SKM-1 (cell line): ENCODE data around the gene KLHDC4.

ENCODE experiments used
- DNase-seq: peaks from one replicate; lab custom pipeline; 2025; ENCODE audit not compliant: unreplicated experiment; lab: John Stamatoyannopoulos, UW

KLHDC4 gene

DNA sequence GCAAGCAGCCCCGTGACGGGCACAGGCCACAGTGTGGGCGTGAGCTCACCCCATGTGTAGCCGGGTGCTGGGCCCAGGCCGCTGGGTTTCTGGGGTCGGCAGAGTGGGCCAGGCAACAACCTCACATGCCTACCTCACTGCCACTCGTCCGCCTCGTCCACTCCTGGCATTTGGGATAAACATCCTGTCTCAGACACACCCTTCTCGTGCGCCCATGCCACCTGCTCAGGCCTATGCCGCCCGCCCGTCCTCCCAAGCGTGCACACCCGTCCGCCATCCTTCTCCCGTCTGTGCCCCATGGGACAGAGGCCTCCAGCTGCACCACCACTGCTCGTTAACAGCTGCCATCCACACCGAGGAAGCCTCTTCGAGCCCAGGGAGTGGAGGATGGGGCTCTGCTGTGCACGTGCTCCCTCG is 64.3 kb downstream of the KLHDC4 start:
- DNase-seq = no peak

DNA sequence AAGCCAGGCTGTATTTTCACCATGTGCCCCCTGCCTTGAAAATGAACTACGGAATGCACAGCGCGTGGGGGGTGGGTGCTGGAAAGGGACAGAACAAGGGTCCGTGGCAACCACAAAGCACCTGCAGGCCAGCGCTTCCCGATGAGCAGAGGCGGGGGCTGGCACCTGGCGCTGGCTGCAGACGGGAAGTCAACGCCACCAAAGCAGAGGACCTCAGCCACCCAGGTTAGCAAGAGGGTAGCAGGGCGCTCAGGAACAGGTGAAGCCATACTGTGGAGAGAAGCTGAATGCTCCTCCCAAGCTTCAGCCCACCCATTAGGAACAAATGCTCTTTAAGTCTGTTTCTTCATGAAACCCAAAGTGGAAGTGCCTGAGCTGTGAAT is 64.7 kb downstream of the KLHDC4 start:
- DNase-seq = no peak

DNA sequence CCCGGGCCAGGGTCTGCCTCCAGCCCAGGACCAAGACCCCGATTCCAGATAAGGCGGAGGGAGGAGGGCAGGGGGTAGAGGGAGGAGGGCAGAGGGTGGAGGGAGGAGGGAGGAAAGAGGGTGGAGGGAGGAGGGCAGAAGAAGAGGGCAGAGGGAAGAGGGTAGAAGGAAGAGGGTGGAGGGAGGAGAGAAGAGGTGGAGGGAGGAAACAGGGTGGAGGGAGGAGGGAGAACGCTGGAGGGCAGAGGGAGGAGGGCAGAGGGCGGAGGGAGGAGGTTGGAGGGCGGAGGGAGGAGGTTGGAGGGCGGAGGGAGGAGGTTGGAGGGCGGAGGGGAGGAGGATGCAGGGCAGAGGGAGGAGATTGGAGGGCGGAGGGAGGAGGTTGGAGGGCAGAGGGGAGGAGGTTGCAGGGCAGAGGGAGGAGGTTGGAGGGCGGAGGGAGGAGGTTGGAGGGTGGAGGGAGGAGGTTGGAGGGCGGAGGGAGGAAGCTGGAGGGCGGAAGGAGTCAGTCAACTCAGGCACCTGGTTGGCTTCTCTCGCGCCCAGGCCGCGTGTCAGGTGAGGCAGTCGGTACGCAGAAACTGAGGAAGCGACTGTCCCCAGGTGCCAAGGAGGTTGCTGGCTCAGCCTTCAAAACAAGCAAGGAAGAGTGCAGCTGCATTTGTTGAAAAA is 65.2 kb downstream of the KLHDC4 start:
- DNase-seq = no peak

DNA sequence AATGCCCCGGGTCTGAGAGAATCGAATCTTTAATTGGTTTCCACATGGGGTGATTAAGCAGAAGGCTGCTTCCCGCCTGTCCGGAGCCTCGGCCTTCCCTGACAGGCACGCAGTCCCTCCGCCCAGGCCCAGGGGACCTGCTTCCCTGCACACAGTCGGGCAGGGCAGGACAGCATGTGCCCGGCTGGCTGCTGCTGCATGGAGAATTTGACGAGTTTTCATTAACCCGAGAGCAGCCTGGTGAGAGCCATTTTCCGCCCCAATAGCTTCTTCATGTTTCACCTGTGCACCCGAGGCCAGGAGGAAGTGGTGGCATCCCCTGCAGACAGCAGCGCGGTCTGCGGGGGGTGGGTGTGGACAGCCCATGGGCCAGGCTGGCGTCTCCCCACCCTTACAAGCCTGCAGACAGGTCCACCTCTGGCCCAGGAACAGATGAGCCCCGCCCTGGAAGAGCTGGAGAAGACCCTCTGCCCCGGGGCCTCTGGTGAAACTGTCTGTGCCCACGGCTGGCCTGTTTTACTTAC is 67.0 kb downstream of the KLHDC4 start:
- no peak for DNase-seq

DNA sequence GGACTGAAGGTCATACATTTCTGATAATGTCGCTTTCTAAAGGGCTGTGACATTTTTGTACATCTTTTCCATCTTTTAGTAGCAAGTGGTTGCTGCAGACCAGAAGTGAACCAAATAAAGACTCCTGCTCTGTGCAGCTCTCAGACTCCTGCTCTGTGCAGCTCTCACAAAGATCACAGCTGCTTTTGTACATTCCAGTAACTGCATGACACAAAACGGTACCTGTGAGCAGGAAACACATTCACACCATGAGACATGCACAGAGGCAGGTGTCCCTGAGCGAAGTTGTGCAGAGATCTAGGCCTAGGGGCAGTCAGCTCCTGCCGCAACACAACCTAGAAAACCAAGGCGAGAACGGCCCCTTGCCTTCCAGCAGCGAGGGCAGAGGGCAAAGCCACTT is 67.5 kb downstream of the KLHDC4 start:
- DNase-seq = no peak

DNA sequence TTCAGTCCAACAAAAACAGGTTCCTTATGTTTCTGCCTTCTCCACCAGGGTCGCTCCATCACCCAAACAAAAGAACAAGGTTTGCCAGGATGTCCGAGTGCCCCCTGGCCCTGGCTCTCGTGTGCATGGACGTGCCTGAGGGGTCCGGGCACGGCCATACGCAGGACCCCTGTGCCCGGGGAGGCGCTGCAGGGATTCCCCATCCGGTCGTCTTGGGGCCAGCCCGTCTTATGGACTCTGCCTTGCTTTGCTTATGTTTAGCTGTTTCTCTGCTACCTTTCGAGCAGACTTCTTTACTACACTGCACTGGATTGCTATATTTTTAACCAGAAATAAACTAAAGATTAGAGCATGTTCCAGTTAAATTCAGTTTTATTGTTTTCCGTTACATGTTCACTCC is 68.0 kb downstream of the KLHDC4 start:
- no peak for DNase-seq

DNA sequence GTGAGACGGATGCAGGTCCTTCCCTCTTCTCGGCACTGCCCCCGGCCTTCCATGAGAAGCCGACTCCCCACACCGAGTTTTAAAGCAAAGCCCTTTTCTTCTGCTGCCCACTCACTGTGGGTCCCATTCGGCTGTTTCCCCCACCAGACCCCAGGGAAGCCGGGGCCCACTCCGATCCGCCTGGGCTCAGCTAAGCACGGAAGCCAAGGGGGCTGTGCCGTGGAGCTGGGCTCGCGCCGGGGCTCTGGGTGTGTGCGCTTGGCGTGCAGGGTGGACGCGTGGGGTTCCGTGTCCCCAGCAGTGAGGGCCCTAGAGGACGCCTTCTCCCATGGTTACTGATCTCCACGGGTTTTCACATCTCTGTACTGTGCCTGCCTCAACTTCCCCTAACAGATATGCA is 68.5 kb downstream of the KLHDC4 start:
- DNase-seq = no peak

DNA sequence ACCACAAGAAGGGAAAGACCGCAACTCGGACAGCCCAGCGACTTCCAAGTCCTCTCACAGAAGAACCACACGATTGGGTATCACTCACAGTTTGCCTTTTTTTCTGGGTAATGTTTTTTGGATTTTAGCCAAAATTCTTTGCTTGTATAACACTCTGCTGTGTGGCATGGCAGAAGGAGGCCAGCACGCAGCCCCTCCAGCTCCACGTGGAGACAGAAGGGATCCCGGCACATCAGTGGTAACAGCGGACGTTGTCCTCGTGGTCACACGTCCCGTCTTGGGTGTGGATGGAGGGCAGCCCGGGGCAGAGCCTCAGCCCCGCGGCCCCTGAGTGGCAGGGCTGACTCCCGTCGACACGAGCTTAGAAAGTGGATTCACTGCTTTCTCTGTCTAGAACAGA is 69.1 kb downstream of the KLHDC4 start:
- DNase-seq = no peak

DNA sequence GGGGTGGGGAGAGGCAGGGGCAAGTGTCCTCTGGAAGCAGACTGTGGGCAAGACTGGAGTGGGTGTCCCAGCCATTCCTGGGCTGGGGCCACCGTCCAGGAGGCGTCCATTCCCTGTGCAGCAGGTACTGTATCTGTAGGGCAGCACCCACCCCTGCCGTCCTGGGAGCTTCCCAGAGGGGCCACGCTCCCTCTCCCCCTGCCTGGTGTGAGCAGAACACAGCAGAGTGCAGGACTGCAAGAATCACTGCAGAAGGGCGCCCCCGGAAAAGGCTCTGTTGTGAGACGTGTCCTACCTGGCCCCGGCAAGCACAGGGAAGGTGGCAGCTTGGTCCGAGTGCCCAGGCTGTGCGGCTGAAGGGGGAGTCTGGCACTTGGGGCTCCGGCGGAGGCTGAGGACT is 70.3 kb downstream of the KLHDC4 start:
- DNase-seq = no peak

DNA sequence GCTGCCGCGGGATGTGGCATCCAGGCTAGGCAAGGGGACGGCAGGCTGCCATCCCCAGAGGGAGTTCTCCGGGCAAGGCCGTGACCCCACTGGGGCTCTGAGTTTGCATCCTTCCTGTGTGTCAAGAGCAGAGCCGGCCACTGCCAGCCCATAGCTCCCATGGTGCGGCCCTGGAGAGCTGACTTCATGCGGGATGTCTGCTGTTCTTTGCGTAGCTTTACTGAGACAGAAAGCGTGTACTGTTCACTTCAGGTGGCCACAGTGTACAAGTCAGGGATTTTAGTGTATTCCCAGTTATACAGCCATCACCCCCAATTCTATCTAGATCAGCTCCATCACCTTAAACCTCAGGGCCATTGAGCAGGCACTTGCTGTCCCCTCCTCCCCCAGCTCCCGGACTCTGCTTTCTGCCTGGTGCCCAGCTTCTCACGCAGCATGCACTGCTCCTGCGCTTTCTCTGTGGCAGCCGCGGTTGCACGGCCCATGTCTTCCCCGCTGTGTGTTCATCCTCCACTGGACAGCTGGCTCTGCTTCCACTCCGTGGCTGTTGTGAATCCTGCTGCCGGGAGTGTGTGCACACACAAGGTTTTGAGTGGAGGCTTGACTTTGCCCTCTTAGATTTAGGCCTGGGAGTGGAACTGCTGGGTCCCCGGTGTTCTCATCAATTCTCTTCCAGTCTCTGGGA is 71.2 kb downstream of the KLHDC4 start:
- no peak for DNase-seq

DNA sequence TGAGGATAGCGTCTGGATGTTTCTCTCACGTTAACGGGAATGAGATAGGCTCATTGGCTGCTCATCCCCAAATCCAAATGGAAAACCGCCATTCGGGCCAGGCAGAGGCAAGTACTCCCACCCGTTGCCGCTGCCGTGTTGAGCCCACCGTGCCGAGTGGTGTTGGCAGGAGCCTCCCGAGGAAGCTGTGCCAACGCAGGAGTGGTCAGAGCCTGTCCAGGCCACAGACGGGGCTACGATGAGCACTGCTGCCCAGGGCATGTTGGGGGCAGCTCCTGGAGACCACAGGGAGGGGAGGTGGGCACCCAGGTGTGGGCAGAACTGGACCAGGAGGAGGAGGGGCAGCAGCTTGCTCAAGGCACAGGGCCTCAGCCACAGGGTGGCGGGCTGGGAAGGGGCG is 72.0 kb downstream of the KLHDC4 start:
- DNase-seq = no peak

DNA sequence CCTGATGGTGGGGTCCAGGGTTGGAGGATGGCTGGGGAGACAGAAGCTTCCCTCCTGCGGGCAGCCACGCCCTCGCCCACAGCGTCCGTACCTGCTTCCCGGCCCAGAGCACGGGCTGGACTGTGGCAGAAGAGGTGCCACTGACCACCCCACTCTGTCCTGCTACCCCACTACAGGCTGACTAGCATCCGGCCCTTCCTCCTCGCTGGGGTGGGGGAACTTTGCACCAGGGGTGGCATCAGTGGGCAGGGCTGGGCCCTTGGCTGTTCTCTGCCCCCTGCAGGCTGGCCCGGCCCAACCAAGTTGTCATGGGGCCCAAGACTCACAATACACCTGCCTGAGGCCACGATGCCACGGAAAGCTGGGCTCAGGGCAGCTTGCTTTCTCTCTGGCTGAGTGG is 73.0 kb downstream of the KLHDC4 start:
- no peak for DNase-seq

DNA sequence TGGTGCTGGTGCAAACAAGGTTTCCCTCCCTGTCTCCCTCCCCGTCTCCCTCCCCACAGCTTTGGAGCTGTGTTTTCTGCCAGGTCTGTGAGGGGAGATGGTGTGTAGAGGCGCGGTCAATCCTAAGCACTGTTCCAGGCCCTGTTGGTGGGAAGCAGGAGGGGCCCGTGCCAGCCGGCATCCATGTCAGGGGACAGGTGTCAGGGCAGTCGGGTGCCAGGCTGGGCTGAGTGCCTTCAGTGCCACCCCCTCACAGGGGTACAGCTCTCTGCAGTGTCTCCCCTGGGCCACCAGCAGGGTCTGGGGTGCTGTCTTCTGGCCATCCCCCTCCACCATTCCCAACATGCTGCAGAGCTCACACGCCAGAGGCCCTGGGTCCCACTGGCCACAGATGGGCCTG is 73.6 kb downstream of the KLHDC4 start:
- DNase-seq = no peak

DNA sequence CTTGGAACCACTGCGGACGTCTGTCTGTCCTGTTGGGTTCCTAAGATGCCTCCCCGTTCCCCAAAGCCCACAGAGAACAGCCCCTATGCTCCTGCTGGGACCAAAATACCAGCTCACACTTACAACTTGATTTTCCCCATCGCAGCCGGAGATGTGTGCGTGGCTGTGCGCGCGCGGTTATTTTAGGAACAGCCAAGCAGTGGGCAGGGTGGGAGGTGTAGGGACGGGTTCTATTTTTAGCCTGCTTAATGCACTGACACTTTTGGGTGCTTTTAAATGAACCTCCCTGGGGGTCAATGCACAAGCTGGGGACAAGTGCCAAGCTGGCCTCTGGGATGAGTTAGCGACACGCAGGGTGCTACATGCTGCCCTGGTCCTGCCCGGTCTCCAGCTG is 74.1 kb downstream of the KLHDC4 start:
- no peak for DNase-seq

DNA sequence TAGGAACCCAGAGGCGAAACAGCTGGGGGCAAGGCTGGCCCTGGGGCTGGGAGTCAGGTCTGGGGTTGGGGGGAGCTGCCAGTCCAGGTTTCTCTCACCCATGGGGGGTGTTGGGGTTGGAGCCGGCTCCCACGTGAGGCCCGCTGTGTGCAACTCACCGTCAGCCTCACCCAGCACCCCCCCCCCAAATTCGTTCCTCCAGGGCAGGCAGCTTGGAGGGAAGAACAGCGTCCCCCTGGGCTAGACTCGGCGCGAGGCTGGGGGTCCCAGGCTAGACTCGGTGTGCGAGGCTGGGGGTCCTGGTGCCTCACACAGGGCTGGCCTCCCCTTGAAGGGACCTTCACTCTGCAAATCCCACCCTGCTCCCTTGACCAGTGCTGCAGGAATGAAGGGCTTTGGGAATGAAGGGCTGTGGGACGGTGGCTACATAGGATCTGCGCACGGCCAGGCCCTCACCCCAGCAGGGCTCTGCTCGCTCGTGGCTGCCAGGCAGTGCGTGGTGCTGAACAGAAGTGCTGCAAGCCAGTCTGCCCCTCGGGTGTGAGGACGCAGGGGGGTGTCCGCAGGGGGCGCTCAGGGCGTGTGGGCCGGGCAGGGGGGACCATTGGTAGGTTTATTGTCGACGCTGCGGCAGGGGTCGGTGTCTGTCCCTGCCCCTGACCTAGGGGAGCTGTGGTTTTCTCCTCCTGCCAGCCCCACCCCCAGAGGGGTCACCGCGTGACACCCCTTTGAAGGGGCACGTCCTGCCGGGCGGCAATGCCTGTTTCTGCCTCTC is 74.7 kb downstream of the KLHDC4 start:
- no peak for DNase-seq

DNA sequence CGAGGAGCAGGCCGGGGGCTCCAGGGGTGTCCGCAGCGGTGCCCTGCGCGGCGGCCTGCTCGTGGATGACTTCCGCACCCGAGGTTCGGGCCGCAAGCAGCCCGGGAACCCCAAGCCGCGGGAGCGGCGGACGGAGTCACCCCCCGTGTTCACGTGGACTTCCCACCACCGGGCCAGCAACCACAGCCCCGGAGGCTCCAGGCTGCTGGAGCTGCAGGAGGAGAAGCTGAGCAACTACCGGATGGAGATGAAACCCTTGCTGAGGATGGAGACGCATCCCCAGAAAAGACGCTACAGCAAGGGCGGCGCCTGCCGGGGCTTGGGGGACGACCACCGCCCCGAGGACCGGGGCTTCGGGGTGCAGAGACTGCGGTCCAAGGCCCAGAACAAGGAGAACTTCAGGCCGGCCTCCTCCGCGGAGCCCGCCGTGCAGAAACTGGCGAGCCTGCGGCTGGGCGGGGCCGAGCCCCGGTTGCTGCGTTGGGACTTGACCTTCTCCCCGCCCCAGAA is 75.8 kb downstream of the KLHDC4 start:
- DNase-seq = no peak

DNA sequence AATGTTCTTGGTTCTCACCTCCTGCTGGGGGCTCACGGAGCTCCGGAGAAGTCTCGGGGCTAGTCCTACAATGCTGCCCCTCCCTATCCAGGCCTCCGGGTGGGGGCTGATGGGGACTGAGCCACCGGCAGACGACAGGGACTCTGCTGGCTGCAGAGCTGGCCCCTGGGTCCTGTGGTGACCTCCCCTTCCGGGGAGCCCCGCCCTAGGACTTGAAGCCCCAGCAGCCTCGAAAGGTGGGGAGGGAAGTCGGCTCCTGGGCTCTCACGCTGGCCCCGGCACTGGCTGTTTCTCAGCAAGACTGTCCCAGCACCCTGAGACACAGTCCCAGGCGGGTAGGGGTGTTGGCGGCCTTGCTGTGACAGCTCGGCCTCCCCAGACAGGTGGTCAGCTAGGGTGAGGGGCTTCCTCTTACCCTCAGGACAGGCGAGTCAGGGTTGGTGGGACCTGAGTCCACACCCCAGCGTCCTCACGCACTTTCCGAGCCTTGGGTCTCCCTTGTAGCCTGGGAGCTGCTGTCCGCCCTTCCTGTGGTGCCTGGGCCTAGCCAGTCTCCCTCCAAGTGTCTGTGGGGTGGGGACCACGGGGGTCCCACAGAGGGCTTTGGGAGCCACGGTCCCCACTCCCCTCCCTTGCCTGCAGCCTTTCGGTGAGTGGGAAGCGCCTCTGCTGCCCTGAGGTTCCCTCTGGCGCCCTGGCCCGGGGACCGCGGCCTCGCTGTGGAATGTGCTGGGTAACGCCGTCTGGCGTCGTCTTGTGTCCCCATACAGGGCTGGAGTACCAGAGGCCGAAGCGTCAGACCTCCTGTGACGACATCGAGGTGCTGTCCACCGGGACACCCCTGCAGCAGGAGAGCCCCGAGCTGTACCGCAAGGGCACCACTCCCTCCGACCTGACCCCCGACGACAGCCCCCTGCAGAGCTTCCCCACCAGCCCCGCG is 76.6 kb downstream of the KLHDC4 start:
- DNase-seq = no peak

DNA sequence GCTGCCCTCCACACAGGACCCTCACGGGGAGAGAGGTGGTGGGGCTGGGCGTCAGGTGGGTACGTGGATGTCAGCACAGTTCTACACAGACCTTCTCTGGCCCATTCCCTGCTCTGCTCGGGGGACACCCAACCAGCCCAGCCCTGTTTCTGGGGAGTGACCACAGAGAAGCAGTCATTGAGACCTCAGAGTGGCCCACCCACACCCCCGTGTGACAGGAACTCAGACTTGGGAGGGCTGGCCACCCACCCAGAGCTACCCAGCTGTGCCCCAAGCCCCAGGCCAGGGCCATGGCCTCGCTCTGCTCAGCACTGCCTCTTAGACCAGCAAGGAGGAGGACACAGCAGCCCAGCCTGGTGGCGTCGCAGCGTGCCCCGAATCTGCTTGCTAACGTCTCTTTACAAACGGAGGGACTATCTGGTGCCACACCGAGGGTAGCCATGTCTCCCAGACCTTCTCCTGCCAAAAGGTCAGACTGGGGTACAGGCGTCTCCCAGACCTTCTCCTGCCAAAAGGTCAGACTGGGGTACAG is 77.7 kb downstream of the KLHDC4 start:
- DNase-seq = no peak

DNA sequence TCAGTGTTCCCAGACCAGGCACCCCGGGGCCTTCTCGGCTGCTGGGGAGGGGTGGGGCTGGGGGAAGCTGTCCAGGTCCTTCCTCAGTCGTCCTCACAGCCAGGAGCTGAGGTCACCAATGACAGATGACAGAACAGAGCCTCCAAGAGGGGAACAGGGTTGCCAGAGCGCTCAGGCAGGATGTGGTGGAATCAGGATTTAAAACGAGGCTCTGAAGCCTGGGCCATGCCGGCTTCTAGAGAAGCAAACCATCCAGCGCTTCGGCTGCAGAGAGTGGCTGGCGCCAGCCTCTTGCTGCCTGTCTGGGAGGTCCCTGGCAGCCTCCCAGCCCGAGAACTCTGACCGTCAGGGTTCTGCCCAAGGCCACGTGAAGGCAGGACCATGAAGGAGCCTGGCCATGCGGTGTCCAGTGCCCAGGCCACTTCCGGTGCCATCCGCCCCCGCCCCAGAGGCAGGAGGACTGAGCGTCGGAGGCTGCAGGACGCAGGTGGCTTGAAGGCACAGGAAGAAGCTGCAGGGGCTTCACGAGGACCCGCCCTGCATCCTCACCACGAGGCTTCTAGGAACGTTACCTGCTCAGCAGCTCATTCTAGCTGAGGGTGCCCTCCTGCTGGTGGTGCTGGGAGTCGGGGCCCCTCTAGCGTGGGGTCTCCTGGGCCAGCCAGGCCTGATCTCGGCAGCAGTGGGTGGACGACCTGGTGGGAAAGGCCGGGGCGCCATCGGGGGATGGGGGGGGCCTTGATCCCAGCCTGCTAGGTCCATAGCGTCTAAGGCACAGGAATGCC is 78.5 kb downstream of the KLHDC4 start:
- no peak for DNase-seq

DNA sequence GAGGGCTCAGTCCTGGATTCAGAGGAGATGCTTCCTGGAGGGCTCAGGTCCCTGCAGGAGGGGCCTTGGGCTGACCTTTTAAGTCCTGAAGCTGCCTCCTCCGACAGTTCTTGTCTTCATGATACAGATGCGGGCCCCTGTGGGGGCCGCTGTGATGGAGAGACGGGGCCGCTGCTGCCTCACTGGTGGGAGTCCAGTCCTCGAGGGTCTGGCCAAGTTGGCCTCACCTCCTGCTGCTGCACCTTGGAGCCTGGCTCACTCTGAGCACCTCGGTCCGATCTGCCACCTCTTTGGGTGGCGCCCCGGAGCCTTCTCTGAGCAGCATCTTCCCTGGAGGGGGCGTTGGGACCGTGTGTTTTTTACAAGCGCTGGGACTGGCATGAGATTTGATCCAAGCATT is 79.1 kb downstream of the KLHDC4 start:
- DNase-seq = no peak
